GM18951 (cell line): ENCODE results near the gene MUC6.

Source experiments
- POLR2A ChIP-seq: IDR thresholded peaks from 4 replicates; pipeline ENCODE4 v1.6.1; 2011; ENCODE audit warnings: mild to moderate bottlenecking; ENCODE audit not compliant: insufficient read length, insufficient read depth; ENCODE audit errors: extremely low read depth
- in situ Hi-C: fragments of 300-500 bp; cut with MboI; formaldehyde crosslinking; loops from one replicate; pipeline ENCODE4 v1.12.0; 2022; ENCODE audit warnings: low sequenced_read_pairs, mixed read lengths, inconsistent platforms; ENCODE audit not compliant: unreplicated experiment

MUC6 gene

GRCh38 chr11:1051356-1052132 lies 15.0 kb upstream of the MUC6 start:
- in situ Hi-C loops, result no loop called here
- no peak for TF ChIP-seq POLR2A

- in situ Hi-C loops, result no loop called here
- TF ChIP-seq POLR2A, result no peak
Measured at GRCh38 chr11:1050581-1051355, 14.2 kb upstream of the MUC6 start.

- in situ Hi-C loops, result loop anchor here (25.0 kb wide), 1 partner anchor 163 kb away; no protein-coding TSS in a partner anchor
- no peak for TF ChIP-seq POLR2A
Measured at GRCh38 chr11:1049911-1050580, 13.5 kb upstream of the MUC6 start.

- no peak for TF ChIP-seq POLR2A
- in situ Hi-C loops, result loop anchor here (25.0 kb wide), 1 partner anchor 162 kb away; no protein-coding TSS in a partner anchor
Measured at GRCh38 chr11:1049431-1049891, 12.9 kb upstream of the MUC6 start.

- TF ChIP-seq POLR2A, result no peak
- in situ Hi-C loops, result loop anchor here (25.0 kb wide), 1 partner anchor 162 kb away; no protein-coding TSS in a partner anchor
Measured at GRCh38 chr11:1049071-1049405, 12.5 kb upstream of the MUC6 start.

- TF ChIP-seq POLR2A, result no peak
- in situ Hi-C loops, result loop anchor here (25.0 kb wide), 1 partner anchor 161 kb away; no protein-coding TSS in a partner anchor
Measured at GRCh38 chr11:1048375-1049070, 12.0 kb upstream of the MUC6 start.

- in situ Hi-C loops, result loop anchor here (25.0 kb wide), 1 partner anchor 160 kb away; no protein-coding TSS in a partner anchor
- no peak for TF ChIP-seq POLR2A
Measured at GRCh38 chr11:1047595-1048156, 11.2 kb upstream of the MUC6 start.

- no peak for TF ChIP-seq POLR2A
- in situ Hi-C loops, result loop anchor here (25.0 kb wide), 1 partner anchor 157 kb away; no protein-coding TSS in a partner anchor
Measured at GRCh38 chr11:1044160-1044559, 7.6 kb upstream of the MUC6 start.

- TF ChIP-seq POLR2A, result no peak
- in situ Hi-C loops, result loop anchor here (25.0 kb wide), 1 partner anchor 156 kb away; no protein-coding TSS in a partner anchor
Measured at GRCh38 chr11:1043563-1044096, 7.1 kb upstream of the MUC6 start.

GRCh38 chr11:1042626-1043562 lies 6.4 kb upstream of the MUC6 start:
- no peak for TF ChIP-seq POLR2A
- in situ Hi-C loops, result loop anchor here (25.0 kb wide), 1 partner anchor 156 kb away; no protein-coding TSS in a partner anchor
